T1000 (cell line): ENCODE data around the gene RBFOX1.

Experiments
- DNase-seq: peaks from one replicate; lab custom pipeline; 2025; ENCODE audit warnings: mixed read lengths; lab: John Stamatoyannopoulos, UW

The RBFOX1 gene

DNA sequence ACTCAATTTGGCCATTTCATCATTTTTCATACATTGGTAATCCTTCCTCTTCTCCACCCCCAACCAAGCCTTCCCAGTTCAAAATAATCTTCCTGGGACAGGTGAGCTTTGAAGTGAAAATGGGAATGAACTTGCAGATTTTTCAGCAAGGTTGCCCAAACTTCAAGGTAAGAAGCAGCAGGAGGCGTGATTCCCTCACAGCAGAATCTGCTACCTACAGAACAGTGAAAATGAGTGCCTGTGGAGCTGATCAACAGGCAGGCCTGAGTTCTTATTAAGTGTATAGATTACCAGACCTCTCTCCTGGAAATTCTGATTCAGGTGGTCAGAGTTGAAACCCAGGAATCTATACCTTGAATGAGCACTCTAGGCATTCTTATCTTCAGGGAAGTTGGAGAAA is 356.6 kb downstream of the RBFOX1 start:
- no peak for DNase-seq

DNA sequence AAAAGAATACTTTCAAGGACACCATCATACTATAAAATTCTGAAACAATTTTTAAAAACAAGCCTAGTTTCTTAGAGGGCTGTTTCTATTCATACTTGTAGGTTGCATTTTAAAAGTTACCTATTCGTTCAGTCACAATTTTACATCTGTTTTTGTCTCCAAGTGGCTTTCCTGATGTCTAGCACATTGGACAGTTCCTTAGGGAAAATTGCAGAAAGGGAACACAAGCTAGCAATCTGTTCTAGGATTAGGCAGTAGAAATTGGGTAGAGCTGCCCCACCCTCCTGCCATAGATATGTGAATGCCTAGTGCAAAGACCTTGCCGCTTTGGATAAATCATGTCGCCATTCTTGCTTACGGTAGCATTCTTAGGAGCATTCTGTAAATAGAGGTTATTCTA is 358.9 kb downstream of the RBFOX1 start:
- DNase-seq, result no peak

DNA sequence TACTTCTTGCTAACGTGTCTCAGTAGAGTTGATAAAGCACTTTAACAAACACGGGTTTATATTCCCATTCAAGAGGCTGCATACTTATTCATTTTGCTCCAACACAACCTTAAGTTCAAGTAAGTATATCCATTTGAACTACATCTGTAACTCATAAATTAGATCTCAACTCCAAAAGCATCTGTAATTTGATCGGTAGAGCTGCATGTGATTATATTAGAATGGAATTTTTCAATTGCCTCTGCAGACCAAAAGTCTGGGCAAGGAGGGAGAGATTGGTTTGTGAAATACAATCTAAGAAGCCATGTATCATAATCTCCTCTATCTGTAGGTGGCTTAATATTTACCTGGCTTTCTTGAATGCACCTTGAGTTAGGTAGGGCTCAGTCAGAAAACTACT is 371.0 kb downstream of the RBFOX1 start:
- no peak for DNase-seq

DNA sequence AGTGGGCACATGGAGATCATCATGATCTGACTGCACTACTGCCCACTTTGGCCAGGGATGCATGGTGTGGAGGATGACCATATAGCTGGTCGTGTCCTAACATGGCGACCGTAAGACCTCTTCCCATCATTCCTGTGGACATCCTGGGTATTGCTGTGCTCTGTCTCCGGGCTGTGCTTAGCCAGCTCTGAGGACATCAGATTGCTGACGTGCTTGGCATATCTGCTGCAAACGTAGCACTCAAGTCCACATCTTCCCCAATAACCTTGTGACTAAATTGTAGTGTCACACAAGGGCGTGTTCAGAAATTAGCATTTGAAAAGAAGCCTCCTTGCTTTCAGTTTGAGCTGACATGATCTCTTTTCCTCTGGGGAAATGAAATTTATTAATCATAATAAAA is 373.2 kb downstream of the RBFOX1 start:
- DNase-seq, result no peak

DNA sequence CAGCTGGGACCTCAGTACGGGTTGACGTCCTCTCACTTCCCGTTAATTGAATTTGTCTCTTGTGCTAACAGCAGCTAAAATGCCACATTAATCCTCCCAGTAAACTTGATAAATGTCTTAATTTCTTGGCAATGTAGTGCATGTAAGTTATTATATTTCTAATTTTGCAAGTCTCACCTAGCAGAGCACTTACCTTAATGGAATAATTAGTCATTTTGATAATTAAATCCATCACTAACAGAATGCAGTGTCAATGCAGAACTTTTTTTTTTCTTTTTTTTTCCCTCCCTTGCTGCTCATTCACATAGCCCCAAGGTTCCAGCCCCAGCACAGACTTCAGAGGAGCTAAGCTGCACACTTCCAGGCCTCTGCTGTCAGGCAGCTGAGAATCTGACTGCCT is 376.5 kb downstream of the RBFOX1 start:
- DNase-seq, result no peak

DNA sequence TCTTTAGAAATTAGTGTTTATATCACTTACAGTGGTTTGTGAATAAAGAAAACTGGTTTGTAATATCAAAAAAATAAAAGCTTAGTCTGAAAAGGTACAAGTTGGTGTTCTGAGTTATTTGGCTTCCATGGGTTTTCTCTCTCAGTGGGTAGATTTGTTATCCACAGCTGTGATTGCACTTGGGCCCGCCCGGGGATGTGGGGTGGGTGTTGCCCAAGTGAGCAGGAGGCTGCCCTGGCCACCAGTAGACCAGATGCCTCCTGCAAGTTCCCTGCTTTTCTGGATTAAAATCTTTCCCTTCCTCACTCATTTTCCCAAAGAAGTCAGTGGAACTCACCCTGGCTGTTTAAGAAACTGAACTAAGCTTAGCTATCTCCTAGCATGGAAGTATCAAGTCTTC is 380.6 kb downstream of the RBFOX1 start:
- no peak for DNase-seq

DNA sequence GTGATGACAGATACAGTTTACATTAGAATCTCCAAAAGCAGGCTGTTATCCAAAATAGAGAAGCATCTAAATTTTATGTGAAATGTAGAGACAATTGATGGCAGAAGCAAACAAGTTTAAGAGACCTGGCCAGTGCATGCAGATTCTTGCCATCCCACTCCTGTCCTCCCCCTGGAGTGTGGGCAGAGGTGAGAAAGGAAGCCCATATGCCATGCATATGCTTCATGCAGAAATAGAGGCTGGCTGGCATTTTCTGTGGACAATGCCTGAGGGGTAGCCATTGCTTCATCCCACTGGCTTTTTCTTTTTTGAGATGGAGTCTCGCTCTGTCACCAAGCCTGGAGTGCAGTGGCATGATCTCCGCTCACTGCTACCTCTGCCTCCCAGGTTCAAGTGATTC is 382.1 kb downstream of the RBFOX1 start:
- no peak for DNase-seq

DNA sequence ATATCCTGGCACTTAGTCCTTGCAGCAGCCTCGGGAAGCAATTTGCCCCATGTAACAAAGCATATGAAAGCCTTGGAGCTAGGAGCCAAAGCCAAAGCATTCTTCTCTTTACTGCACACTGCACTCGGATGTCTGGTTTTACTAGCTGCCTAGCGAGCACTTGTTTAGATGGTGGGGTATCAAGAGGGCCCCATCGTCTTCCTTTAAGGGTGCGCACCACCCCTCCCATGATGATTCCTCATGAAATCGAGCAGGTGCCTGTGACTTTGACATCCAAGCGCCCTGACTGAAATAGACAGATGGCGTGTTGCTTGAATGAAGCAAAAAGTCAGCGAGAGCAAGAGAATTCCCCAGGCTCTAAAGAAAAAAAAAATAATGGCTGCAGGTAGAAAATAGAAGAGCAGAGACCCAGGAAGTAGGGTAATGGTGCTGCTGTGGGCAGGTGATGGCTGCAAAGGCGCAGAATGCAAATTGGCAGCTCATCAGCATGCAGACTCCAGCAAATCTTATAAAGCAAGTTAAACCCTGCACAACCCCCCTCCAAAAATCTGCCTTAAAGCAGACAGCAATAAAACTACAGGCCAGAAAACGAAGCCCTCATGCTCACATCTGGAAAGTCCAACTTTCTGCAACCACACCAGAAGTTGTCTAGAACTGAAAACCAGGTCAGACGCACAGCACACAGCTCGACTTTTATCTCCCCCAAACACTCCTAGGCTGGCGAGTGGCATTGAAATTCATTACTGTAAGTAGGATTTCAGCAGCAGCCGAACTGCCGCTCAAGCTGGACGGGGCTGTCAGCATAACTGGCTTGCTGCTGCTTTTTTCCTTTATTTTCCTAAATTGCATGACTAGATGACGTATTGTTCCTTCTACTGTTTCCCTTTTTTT is 384.3 kb downstream of the RBFOX1 start:
- DNase-seq, result no peak

DNA sequence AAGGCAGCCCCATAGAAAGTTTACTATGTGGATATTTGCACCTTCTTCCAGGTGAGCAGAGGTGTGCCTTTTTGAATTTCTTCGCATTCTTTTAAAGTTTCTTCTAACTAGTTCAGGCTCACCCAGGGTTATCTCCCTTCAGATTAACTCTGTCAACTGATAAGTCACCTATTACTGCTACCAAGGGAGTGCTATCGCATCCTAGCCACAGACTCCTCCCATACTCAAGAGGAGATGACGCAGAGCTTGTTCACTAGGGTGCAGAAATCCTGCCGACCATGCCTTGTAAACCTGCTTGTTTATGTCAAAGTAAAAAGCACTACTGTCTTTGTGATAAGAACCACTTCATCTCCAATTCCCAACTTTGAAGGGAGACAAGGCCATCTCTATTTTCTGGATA is 390.1 kb downstream of the RBFOX1 start:
- DNase-seq, result no peak

DNA sequence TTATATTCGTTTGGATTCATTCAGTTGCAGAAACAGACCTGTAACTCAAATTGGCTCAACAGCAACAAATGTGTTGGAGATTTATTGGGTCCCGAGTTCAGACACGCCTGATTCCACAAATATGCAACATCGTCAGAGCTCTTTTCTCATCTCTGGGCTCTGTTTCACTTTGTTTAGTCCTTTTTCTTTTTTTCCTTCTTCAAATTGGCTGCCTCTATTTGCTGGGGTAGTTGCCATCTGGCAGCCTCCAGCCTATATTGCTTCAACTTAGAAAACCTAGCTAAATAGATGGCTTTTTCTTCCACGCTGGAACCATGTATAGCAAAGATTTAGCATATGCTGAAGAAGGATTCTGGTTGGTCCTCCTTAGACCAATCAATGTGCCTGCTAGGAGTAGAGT is 398.5 kb downstream of the RBFOX1 start:
- DNase-seq, result no peak

DNA sequence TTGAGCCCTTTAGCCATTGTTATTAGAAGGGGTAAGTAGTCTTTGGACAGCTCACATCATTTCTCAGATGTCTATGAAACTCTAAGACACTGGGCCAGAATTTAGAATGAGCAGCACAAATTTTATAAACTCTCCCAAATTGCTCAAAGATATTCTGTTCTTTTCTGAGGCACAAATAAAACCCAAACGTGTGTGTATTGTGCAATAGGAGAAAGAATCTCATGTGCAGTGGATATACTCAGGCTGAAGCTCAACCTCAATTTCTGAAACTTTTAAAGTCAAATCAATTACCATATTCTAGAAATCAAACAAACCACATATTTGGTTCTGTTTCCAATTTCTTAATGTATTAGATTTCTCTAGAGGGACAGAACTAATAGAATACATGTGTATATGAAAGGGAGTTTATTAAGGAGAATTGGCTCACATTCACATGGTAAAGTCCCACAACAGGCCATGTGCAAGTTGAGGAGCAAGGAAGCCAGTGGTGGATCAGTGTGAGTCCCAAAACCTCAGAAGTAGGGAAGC is 403.6 kb downstream of the RBFOX1 start:
- no peak for DNase-seq

DNA sequence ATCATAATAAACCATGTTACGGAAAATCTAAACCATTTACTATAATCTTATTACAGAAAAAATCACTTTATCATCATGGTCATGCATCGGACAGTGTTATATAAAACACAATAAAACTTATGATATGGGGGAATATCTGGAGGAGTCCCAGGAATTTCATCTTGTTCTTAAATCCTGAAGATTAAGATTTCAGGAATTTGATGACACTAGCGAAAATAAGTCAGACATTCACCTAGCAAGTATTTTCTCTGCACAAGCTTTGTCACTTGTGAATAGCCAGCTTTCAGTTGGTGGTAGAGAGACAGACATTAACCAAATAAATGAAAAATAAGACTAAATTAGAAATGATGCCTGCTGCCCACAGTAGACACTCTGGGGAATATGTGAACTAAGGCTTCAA is 410.0 kb downstream of the RBFOX1 start:
- DNase-seq, result no peak

DNA sequence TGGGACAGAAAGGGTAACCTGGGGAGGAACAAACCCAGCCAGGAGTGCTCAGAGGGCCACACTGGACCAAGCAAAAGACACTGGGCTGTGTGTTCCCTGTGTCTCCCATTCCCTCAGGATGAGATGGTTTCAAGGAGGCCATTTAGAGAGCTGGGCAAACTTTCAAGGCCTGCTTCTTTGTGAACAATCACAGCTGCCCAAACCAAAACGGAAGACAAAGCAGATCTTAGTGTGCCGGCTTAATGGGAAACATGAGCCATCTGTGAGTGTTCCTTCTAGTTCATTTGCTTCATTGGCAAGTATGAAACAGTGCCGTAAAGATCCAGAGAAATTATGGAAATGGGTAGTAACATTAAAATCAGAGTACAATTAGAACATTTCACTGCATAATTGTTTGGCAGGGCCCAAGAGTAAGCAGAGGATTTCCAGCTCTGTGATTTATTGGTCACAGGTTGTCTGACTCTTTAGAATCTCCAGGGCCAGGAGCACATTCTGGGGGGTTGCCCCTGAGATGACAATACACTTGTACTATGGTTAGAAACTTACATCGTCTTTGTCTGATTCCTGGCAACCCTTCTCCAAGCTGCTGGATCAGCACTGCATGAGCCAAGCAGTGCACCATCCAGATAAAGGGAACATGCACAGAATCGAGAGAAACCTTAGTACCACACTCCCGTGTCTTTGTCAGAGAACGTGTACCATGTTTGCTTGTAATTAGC is 412.1 kb downstream of the RBFOX1 start:
- no peak for DNase-seq

DNA sequence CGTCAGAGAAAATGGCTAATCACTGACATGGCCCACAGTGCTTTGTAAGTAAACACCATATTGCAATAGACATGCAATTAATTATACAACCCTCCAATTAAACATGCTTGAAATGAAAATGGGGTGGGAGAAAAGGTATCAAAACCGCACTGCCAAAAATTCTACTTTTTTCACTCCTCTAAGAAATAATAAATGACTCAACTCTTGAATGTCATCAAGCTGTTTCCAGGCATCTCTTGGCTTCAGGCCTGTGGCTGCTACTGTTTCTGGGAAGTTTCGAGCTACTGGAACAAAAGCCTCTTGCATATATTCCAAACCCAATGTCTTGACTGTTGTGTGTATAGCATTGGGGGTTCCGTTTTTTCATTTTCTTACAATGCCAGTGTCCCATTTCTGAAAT is 412.6 kb downstream of the RBFOX1 start:
- DNase-seq, result no peak

DNA sequence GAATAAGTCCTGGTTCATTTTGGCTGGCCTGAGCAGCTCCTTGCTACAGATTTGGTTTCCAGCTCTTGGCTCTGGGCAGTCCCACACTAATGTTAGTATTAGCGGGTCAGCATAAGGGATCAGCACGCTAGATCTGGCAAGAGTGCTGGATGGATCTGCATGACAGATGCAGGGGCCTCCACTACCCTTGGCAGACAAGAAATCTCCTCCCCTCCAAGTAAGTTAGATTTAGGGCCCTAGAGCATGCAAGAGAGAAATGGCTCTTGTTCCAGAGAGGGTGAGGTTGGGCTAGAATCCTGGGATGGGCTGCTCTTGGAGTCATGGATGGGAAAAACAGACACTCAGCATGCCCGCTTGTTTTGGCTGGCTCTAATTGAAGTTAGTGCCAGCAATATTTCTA is 414.3 kb downstream of the RBFOX1 start:
- no peak for DNase-seq

DNA sequence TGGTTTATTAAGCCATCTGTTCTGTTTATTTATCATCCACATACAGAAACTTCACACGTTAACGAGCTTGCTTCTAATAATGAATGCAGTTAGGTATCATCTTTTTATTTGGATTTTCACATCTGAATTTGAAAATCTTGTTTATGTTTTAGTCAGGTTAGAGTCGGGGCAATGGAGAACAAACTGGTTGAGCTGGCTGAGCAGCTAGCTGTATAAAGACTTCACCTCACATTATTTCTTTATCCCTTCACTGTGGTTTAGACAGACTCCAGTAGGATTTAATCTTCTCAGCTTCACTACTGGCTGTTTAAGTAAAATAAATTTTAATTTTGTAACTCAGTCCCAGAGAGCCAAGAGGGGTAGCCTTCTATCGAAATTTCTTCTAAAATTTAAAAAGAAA is 415.9 kb downstream of the RBFOX1 start:
- DNase-seq, result no peak

DNA sequence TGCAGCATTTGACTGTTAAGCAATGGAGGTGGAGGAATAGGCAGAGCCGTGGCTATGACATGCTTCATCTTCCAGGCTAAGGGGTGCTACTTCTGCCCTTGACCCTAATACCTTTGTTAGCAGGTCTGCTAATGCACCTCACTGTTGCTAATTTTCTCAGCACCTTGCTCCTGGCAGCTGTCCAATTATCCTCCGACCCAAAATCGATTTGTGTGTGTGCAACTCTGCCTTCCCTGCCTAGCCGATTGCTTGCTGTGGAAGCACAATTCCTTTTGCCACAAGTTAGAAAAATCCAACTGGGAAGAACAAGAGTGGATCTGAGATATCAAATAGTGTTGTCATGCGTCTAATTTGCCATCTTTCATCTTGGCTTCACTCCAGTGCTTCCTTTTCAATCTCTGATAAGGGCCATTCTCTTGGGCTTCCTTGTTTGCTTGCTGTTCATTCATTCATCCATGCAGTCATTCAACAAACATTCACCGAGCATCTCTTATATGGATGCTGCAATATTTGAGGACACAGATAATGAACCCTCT is 422.8 kb downstream of the RBFOX1 start:
- DNase-seq, result no peak
